Osteocyte (in vitro differentiated cells): ENCODE data around the gene ANO6. TPM values are rescaled to one million over a fixed set of nuclear protein-coding genes. Genes with fewer than 3 reads are reported as not detected.

Experiments
- DNase-seq: peaks from one replicate; pipeline ENCODE4 v3.0.0; 2021; ENCODE audit warnings: mixed read lengths; ENCODE audit not compliant: unreplicated experiment; ENCODE audit errors: extremely low spot score
- H3K27ac Mint-ChIP-seq: one replicate; pipeline ENCODE4 v1.8.0; 2021; ENCODE audit warnings: mild to moderate bottlenecking, mixed read lengths; ENCODE audit not compliant: unreplicated experiment
- H3K27me3 Mint-ChIP-seq: one replicate; pipeline ENCODE4 v1.8.0; 2021; ENCODE audit warnings: mixed read lengths; ENCODE audit not compliant: unreplicated experiment
- H3K36me3 Mint-ChIP-seq: one replicate; pipeline ENCODE4 v1.8.0; 2021; ENCODE audit warnings: mixed read lengths; ENCODE audit not compliant: unreplicated experiment
- H3K4me1 Mint-ChIP-seq: one replicate; pipeline ENCODE4 v1.8.0; 2021; ENCODE audit warnings: mixed read lengths; ENCODE audit not compliant: unreplicated experiment
- H3K4me3 Mint-ChIP-seq: one replicate; pipeline ENCODE4 v1.8.0; 2021; ENCODE audit warnings: mild to moderate bottlenecking, moderate library complexity, mixed read lengths; ENCODE audit not compliant: unreplicated experiment
- H3K9me3 Mint-ChIP-seq: one replicate; pipeline ENCODE4 v1.8.0; 2021; ENCODE audit warnings: mixed read lengths; ENCODE audit not compliant: unreplicated experiment
- total RNA-seq: library from RNA; stranded (reverse); gene quantifications from 2 replicates; pipeline ENCODE4 v1.2.1, GENCODE V29; 2021
- TF ChIP-seq, protein P1 (sequence below): fragments of 200-600 bp; sonication (generic); IDR thresholded peaks from 2 replicates; pipeline ENCODE4 v1.5.0; 2021; ENCODE audit warnings: antibody characterized with exemption, mild to moderate bottlenecking, moderate library complexity

Gene ANO6
- total RNA-seq, 1 donor from 2014 or later, result 65.5 TPM

DNA sequence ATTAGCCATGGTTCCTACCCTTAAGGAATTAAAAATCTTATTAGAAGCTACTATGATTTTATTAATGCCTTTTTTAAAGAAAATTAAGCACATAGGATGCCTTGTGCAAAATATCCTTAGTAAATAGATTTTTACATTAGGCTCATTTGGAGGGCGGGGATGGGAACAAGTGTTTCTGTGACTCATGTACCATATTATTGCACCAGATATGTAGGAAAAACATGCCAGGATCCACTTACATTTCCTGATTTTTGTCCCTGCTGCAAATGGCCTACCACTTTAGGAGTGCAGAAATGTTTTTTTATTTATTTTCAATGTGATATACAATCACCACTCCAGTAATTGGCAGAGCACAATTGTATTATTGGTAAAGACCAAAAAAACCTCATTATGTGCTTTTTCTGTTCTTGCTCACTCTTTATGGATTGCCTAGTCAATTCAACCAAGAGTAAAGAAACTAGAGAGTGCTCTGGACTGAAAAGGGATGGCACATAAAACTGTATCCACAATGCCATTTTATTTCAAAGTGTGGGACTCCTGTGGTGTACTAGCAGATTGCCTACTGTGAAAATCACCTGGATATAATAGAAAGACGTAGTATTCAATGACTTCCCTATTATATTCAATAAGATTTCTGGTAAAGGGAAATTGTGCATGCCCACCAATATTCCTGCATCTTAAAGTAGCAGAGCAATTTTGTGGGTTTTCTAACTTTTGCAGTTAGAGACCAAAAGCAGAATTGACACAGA is 86.9 kb downstream of the ANO6 start:
- peaks cover 23% of the 10 kb centered on the region for H3K4me1 Mint-ChIP-seq
- no peaks in the 10 kb centered on the region for H3K9me3 Mint-ChIP-seq

DNA sequence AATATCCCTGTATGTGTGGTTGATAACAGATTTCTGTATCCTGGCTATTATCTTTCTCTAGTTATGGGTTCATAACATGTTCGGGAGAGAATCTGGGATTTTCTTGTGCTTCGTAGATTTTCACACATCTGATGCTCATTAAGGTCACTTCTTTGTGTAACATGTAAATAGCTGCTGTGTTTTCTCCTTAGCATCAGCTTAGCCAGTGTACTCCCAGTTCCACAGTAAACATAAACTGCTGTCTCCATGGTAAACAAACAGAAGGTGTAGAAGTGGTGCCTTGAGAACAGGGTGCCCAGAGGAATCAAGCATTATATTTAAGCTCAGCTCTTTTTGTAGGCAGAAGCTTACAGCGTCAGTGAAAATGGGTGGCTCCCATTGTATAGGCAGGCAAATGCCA is 88.0 kb downstream of the ANO6 start:
- no peak for DNase-seq
- TF ChIP-seq, protein P1, sequence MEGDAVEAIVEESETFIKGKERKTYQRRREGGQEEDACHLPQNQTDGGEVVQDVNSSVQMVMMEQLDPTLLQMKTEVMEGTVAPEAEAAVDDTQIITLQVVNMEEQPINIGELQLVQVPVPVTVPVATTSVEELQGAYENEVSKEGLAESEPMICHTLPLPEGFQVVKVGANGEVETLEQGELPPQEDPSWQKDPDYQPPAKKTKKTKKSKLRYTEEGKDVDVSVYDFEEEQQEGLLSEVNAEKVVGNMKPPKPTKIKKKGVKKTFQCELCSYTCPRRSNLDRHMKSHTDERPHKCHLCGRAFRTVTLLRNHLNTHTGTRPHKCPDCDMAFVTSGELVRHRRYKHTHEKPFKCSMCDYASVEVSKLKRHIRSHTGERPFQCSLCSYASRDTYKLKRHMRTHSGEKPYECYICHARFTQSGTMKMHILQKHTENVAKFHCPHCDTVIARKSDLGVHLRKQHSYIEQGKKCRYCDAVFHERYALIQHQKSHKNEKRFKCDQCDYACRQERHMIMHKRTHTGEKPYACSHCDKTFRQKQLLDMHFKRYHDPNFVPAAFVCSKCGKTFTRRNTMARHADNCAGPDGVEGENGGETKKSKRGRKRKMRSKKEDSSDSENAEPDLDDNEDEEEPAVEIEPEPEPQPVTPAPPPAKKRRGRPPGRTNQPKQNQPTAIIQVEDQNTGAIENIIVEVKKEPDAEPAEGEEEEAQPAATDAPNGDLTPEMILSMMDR, result no peak
- Mint-ChIP-seq H3K4me3 (no peak overlapping the region), H3K27ac (no peak overlapping the region), H3K27me3 (no peaks in the 10 kb centered on the region), H3K9me3 (no peaks in the 10 kb centered on the region), H3K4me1 (peaks cover 20% of the 10 kb centered on the region), H3K36me3 (peaks cover 6% of the 10 kb centered on the region)

More for the DNA sequence above, 86.9 kb downstream of the ANO6 start:
- Mint-ChIP-seq H3K4me3 (no peak overlapping the region), H3K27me3 (no peaks in the 10 kb centered on the region), H3K36me3 (peaks cover 6% of the 10 kb centered on the region), H3K27ac (no peak overlapping the region)
- no peak for DNase-seq
- TF ChIP-seq, protein P1, result no peak

DNA sequence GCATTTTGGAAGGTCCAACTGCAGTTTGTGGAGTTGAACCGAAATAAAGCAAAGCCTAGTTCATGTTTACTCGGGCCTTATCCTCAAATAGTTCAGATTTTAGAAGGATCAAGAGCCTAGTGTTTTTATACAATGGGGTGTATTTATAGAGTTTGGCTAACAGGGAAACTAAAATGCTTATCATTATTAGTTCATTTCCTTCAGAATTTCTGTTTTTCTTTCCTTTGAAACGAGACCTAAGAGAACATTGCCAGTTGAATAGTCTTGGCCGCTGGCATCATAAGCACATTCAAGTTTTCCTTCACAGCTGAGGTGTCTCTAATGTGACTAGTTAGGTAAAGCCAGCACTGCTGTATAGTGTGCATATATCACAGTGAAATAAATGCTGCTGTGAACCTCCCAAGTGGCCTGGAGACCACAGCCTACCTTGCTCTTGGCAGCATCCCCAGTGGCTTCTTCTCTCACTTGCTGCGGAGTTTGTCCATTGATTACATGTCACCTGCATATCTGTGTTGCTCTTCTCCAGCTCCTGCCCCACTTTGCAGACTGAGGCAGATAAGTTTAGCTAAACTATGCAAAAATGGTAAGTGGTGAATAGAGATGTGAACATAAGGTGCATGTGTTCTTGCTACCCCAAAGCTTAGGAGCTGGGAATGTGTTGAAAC is 88.8 kb downstream of the ANO6 start:
- Mint-ChIP-seq H3K4me1 (peaks cover 13% of the 10 kb centered on the region), H3K4me3 (no peak overlapping the region), H3K27ac (no peak overlapping the region), H3K36me3 (peaks cover 6% of the 10 kb centered on the region), H3K27me3 (no peaks in the 10 kb centered on the region), H3K9me3 (no peaks in the 10 kb centered on the region)
- DNase-seq, result no peak
- TF ChIP-seq, protein P1, result no peak

DNA sequence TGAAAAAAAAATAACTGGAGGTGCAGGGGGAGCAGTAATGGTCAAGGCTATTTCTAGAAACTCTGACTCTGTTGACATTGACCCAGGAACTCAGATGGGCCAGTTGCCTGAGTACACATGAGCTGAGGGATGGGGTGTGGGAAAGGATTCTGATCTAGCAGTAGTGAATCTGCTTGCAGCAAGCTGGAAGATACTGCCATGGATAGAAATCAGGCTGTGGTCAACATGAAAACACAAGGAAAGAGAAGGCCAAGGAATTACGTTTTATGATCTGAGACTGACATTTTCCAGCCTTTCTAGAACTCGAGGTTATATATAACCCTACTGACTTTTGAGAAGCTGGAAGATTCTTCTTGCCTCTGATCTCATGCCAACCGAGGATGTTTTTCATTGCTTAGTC is 90.0 kb downstream of the ANO6 start:
- TF ChIP-seq, protein P1, result no peak
- Mint-ChIP-seq H3K27ac (no peak overlapping the region), H3K9me3 (no peaks in the 10 kb centered on the region), H3K27me3 (no peaks in the 10 kb centered on the region), H3K4me1 (peaks cover 10% of the 10 kb centered on the region), H3K4me3 (no peak overlapping the region), H3K36me3 (peaks cover 6% of the 10 kb centered on the region)
- DNase-seq, result no peak
